ENCODE results near the gene DNAJC27.

- TF ChIP-seq CTCF (IDR thresholded peaks at IDR 0.05) (no peak), EZH2phosphoT487 (IDR thresholded peaks at IDR 0.05) (no peak)
Observed at GRCh38 chr2:24909555-24910177, 62.1 kb downstream of the DNAJC27 start.
